GM21717 (cell line): ENCODE results near the gene CFAP298.
A peak's percentile ranks its signal among the peaks of the same experiment; 100 is the strongest.
"Not testable (repeated sequence)": the region's sequence is repeated elsewhere in the genome, so short reads cannot be mapped to it uniquely, and the experiment has no call there.

Source experiments
- ATAC-seq: cut with Tn5 transposase; IDR thresholded peaks from one replicate; pipeline ENCODE4 v1.9.1; 2021; ENCODE audit warnings: mild to moderate bottlenecking, moderate library complexity; ENCODE audit not compliant: unreplicated experiment

Gene CFAP298

GRCh38 chr21:32612075-32612998 is at the start of gene CFAP298:
Gene CFAP298 (minus strand): TSS chr21:32612377. CDS start chr21:32612243, 134 bp downstream.
- peak; percentile 93 for ATAC-seq

- ATAC-seq, result not testable (repeated sequence)
Observed at GRCh38 chr21:32661026-32661782, 49.0 kb upstream of the CFAP298 start.

DNA sequence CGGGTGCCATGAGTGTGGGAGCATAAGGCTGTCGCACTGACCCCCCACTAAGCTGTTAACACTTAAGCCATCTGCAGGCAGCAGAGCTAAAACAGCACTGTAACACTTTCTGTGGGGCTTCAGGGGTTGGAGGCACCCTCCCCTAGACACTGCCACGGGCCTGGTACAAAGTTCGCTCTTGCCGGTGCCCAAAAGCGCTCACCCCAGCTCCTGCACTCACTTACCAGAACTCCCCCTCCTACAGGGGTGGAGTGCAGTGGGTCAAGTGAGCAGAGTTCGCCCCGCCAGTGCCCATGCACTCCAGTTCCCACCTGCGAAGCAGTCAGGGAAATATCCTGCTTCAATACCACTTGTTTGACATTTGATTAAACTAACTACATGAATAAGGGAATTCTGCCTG is 46.3 kb upstream of the CFAP298 start:
- no peak for ATAC-seq

DNA sequence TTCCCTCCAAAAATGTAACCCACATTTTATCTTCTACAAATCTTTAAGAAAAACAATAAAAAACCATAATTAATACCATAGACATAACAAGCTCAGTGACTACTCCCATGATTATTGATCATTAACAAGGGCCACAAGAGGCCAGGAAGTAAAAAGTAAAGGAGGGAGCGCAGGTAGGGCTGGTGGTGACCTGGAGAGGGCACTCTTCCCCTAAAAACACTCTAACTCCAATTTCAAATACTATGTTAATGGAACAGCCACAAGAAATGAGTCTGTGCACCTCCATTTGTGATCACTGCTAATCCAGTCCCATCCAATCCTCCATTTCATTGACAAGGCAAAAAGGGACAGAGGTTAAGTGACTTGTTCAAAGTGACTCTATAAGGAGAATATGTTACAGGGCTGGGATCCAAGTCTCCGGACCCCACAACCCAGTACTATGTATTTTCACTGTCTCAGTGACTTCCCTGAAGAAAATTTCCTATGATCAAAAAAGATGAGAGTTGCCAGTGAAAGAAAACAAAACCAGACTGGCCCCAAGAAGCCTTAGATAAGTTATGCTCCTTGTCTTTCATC is 41.2 kb upstream of the CFAP298 start:
- ATAC-seq, result no peak

DNA sequence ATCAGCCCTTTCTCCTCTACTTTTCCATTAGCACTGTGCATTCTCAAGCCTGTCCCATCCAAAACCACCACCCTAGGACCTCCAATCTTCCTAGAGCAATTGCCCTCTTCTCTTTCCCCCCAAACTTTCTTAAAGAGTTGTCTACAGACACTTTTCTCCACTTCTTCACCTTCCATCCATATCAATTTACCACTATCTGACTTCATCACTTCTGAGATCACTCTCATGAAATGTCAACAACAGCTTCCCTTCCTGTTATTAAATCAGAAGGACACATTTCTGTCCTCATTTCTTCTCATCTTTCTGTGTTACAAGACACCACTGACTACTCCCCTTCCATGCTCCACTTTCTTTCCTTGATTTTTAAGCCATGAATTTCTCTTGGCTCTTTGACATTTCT is 36.0 kb upstream of the CFAP298 start:
- no peak for ATAC-seq

GRCh38 chr21:32645261-32646182 is 33.3 kb upstream of the CFAP298 start:
- no peak for ATAC-seq

DNA sequence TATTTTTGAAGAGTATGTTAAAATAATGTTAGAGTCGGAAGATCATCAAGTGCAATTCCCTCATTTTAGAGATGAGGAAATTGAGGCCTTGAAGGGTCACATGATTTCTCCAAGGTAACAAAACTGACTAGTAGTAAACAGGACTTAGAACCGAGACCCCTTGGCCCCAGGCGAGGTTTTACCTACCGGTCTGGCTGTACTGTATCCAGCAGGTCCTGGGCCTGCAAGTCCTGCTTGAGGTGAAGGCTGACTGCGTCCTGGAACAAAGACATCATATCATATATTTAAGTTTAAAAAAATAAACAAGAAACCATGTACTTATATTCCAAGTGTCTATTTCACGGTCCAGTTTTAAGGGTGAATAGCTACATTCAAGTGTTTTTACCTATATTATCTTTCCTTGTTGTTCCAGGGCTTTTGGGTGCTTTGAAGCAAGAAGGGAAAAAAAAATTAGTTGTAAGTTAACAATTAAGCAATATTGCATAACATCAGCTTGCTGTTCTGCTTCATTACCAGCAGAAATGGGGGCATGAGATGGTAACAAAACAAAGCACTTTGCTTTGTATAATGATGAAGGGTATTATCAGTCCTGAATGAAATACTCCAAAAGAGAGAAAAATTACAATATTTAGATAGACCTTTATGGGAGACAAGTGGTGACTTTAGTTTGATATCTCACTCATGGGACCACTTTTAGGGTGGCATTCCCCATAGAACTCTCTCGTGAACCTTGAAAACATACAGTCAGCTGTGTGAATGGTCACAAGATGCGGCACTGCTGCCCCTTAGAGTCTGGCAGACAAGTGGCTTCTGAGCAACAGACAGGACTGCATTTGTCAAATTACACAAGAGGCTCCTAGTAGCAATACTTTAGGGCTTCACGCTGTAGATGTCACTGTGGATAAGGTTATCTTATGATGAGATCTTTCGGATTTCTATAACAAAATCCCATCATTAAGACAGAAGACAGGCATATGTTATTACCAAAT is 29.8 kb upstream of the CFAP298 start:
- no peak for ATAC-seq

DNA sequence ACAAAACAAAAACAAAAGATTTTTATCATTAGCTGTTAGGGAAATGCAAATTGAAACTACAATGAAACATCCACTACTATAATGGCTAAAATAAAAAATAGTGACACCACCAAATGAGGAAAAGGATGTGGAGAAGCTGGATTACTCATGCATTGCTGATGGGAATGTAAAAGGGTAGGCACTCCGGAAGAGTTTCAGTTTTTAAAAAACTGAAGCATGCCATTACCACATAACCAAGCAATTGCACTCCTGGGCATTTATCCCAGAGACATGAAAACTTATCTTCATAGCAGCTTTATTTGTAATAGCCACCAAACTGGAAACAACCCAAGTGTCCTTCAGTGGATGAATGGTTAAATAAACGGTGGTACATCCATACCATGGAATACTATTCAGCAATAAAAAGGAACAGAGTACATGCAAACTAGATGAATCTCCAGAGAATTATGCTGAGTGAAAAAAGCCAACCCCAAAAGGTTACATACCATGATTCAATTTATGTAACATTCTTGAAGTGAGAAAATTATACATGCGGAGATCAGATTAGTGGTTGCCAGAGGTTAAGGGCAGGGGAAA is 14.5 kb upstream of the CFAP298 start:
- no peak for ATAC-seq

DNA sequence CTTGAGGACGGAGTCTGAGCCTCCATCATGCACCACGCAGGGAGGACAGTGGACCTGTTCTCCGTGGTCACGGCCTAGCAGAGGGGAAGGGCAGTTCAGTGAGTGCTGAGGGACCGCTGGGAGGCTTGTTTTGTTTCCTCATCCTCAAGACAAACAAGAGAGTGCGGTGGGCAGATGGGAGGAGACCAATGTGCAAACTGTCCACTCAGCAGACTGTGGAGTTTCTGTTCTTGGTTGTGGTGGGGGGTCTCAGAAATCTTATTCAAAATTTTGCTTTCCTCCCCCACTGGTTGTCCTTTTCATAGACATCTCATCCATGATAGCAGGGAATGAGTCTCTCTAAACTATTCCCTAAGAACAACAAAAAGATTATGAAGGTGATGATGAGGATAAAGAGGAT is 6.0 kb upstream of the CFAP298 start:
- not testable (repeated sequence) for ATAC-seq

DNA sequence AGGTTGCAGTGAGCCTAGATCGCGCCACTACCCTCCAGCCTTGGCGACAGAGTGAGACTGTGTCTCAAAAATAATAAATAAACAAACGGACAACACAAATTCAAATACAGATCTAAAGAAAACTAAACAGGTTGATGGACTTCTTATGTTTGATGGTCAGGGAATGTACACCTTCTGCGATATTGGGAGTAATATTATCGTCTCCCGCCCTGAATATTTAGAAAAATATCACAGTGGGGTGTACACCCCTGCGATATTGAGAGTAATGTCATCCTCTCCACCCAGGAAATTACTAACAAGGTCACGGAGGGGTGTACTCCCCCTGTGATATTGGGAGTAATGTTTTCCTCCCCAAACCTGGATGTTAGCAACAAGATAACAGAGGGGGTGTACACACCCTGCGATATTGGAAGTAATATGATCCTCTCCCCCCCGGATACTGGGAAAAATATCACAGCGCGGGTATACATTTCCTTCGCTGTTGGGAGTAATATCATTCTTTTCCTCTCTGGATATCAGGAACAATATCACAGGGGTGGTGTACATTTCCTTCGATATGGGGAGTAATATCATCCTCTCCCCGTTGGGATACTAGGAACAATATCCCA is 1.4 kb upstream of the CFAP298 start:
- no peak for ATAC-seq

GRCh38 chr21:32612999-32613337 is 791 bp upstream of the CFAP298 start:
- ATAC-seq, result peak; percentile 8

DNA sequence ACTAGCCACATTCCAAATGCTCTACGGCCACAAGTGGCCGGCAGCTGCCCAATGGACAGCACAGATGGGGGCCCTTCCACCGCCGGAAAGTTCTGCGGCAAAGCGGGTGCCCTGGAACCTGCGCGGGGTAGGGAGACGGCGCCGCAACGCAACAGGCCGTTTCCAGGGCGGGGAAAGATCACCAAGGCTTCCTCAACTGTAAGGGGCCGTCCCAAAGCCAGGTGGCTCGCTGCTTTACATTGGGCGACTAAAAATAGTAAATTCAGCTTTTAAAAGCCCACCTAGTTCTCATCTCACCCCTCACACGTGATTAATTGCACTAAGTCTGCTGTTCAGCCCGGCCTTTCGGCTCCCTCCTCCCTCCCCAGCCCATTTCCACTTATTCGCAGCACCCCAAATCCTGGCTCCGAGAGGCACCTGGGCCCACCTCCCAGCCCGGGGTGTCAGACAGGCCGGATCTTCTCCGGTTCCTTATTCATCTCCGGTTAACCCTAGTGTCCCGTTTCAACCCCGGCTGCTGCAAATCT is 643 bp downstream of the CFAP298 start:
- ATAC-seq, result peak; percentile 11

- ATAC-seq, result not testable (repeated sequence)
Observed at GRCh38 chr21:32610940-32611339, 1.2 kb downstream of the CFAP298 start.

DNA sequence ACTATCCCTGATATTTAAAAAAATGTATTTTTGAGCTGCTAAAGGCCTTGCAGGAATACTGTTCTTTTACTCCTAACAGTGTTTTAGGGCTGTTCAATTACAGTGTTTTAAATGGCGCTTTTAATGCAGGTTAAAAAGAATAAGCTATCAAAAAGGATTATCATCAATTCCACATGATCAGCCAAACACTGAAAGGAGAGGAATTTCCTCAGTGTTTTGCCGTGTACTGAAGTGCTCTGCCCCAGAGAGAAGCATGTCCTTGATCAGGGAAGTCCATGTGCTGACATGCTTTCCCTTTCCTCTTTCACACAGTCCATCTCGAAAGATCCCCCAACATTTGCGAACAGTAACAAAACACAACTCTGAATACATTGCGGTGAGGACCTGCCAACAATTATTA is 3.3 kb downstream of the CFAP298 start:
- no peak for ATAC-seq

GRCh38 chr21:32605469-32605868 is 6.7 kb downstream of the CFAP298 start:
- ATAC-seq, result no peak

GRCh38 chr21:32604464-32604863 is 7.7 kb downstream of the CFAP298 start:
- no peak for ATAC-seq

- ATAC-seq, result no peak
Observed at GRCh38 chr21:32603131-32603530, 9.0 kb downstream of the CFAP298 start.

DNA sequence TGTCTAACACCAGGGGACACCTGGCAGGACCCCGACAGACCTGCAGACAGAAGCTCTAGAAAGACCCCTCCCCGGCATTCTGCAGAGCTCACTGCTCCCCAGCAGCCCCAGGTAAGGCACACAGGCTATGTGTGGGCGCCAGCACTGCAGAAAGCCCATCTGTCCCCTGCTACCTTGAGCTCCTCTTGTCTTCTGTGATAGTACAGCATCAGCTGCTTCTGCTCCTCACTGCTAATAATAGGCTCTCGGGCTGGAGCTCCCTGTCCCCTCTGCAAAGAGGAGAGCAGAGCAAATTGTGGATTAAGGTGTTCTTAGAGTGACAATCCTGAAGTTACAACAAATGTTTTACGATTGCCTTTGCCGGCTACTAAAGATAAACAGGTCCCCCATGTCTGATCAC is 10.1 kb downstream of the CFAP298 start:
- ATAC-seq, result no peak
